Cardiac muscle cell (in vitro differentiated cells and primary cell): ENCODE results near the gene CXXC1. TPM values are rescaled to one million over a fixed set of nuclear protein-coding genes. Genes with fewer than 3 reads are reported as not detected.
A peak's percentile ranks its signal among the peaks of the same experiment; 100 is the strongest.

Experiments used
- DNase-seq, 2 donors: peaks; one replicate each; pipeline versions ENCODE4 v3.0.0 to v3.0.0-alpha.2; 2010 to 2017; ENCODE audit warnings: low read depth in 1 of 2, low spot score in 1 of 2
- H3K27ac ChIP-seq: fragments of 200-600 bp; sonication (generic); 2 replicates; pipeline ENCODE4 v1.5.1; 2016
- H3K27me3 ChIP-seq: fragments of 200-600 bp; sonication (generic); 2 replicates; pipeline ENCODE4 v1.6.0; 2016; ENCODE audit warnings: control low read depth
- H3K36me3 ChIP-seq: fragments of 200-600 bp; sonication (generic); 2 replicates; pipeline ENCODE4 v1.5.1; 2016; ENCODE audit warnings: control low read depth
- H3K4me1 ChIP-seq: fragments of 200-600 bp; sonication (generic); 2 replicates; pipeline ENCODE4 v1.8.1; 2017; ENCODE audit warnings: low read depth, mild to moderate bottlenecking, mixed run types
- H3K4me3 ChIP-seq: fragments of 200-600 bp; sonication (generic); 2 replicates; pipeline ENCODE4 v1.5.1; 2016; ENCODE audit warnings: mild to moderate bottlenecking
- H3K9me3 ChIP-seq: fragments of 200-600 bp; sonication (generic); 2 replicates; pipeline ENCODE4 v1.5.1; 2017; ENCODE audit warnings: low read depth, mild to moderate bottlenecking, control low read depth
- polyA plus RNA-seq: library from polyadenylated mRNA; unstranded; fragments of >200 nt; fragmentation: Nextera tagmentation; extraction: Ambion mirVana; gene quantifications from 2 replicates; pipeline ENCODE4 v1.2.1, GENCODE V29; 2016
- total RNA-seq: library from RNA; depleted of rRNA; stranded (reverse); fragments of >200 nt; gene quantifications from 2 replicates; pipeline ENCODE4 v1.2.3, GENCODE V29; 2016
- TF ChIP-seq, protein P1 (sequence below): IDR thresholded peaks from 2 replicates; pipeline ENCODE4 v1.5.1; 2012; ENCODE audit warnings: low read depth, mild to moderate bottlenecking, low read length

Gene CXXC1
- total and polyA plus RNA-seq, 2 experiments from 2014 or later, result 89.1 to 95.6 TPM

DNA sequence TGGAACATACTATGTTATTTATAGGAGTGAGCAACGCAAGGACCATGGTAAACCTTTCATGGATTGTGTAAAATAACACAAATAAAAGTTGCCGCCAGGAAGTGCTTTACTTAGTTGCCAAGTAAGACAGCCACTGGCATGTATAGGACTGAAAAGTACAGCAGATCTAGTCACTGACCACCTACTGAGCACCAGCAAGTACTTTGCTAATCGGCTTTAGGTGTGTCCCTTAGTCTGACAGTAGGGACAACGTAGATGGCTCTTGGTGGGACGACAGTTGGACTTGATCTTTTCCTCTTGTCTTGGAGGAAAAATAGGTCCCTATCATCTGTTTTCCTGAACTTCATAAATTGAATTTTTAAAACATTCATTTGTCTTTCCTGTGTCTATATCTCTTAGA is 13.6 kb upstream of the CXXC1 start:
- Histone ChIP-seq H3K4me1 (peaks cover 8% of the 10 kb centered on the region), H3K27me3 (no peaks in the 10 kb centered on the region), H3K4me3 (no peak overlapping the region), H3K27ac (no peak overlapping the region), H3K36me3 (no peaks in the 10 kb centered on the region), H3K9me3 (no peaks in the 10 kb centered on the region)
- no peak for DNase-seq
- TF ChIP-seq, protein P1, sequence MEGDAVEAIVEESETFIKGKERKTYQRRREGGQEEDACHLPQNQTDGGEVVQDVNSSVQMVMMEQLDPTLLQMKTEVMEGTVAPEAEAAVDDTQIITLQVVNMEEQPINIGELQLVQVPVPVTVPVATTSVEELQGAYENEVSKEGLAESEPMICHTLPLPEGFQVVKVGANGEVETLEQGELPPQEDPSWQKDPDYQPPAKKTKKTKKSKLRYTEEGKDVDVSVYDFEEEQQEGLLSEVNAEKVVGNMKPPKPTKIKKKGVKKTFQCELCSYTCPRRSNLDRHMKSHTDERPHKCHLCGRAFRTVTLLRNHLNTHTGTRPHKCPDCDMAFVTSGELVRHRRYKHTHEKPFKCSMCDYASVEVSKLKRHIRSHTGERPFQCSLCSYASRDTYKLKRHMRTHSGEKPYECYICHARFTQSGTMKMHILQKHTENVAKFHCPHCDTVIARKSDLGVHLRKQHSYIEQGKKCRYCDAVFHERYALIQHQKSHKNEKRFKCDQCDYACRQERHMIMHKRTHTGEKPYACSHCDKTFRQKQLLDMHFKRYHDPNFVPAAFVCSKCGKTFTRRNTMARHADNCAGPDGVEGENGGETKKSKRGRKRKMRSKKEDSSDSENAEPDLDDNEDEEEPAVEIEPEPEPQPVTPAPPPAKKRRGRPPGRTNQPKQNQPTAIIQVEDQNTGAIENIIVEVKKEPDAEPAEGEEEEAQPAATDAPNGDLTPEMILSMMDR, result no peak

DNA sequence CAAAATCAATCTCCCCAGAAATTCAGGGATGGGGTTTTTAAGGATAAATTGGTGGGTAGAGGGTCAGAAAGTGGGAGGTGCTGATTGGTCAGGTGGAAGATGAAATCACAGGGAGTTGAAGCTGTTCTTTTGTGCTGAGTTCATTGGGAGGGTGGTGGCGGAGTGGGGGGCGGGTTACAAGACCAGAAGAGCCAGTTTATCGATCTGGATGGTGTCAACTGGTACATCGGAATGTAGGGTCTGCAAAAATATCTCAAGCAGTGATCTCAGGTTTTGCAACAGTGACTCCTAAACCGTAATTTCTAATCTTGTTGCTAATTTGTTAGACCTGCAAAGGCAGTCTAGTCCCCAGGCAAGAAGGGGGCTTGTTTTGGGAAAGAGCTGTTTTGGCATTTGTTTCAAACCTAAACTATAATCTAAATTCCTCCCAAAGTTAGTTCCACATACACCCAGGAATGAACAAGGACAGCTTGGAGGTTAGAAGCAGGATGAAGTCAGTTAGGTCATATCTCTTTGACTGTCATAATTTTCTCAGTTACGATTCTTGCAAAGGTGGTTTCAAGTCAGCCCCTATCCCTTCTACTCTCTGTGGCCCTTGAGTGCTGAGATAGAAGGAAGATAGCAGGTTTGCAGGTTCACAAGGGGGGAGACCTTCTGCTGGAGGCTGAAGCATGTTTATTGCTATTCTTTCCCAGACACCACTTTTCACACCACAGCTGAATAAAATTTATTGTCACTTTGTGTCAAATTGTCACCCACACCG is 12.3 kb upstream of the CXXC1 start:
- Histone ChIP-seq H3K9me3 (no peaks in the 10 kb centered on the region), H3K36me3 (no peaks in the 10 kb centered on the region), H3K4me3 (no peak overlapping the region), H3K27ac (no peak overlapping the region), H3K4me1 (peaks cover 8% of the 10 kb centered on the region), H3K27me3 (no peaks in the 10 kb centered on the region)
- TF ChIP-seq, protein P1, result no peak
- no peak for DNase-seq

DNA sequence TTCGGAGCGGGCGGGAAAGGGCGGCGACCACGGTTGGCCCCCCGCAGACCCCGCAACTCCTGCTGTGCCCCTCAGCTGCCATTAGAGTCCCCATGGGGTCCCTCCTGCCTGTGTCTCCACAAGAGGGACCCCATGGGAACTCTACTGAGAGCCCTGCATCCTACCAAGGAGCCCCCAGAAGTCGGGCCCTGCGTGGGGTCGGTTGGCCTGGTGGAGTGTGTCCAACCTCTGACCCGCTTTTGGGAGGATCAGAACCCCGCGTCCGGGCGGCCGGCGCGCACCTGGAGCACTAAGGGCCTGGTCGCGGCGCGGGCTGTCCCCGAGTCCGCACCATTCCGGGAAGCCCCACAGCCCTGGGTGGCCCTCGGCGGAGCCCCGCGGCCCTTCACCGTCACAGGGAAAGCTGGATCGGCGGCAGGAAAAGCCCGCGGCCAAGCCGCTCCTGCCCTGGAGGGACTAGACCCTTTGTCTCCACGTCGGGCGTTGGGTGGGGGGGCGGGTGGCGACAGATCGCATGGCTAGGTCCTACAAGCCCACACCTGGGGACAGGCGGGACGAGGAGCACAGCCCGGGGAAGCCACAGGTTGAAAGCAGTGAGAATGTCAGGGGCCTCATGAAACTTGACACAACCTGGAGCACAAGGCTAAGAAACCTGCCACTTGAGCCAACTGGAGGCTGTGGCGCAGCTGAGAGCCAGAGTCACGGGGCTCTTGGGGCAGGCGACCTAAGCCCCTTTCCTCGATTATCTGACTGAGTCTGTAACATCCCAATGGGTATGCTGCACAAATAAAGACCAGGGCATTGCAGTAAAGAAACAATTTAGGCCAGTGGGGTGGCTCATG is 11.2 kb upstream of the CXXC1 start:
- TF ChIP-seq, protein P1, result no peak
- no peak overlapping the region for H3K27ac ChIP-seq
- peaks cover 8% of the 10 kb centered on the region for H3K4me1 ChIP-seq
- no peaks in the 10 kb centered on the region for H3K27me3 ChIP-seq
- DNase-seq, result no peak
- H3K36me3 ChIP-seq, result no peaks in the 10 kb centered on the region
- no peak overlapping the region for H3K4me3 ChIP-seq
- H3K9me3 ChIP-seq, result no peaks in the 10 kb centered on the region

DNA sequence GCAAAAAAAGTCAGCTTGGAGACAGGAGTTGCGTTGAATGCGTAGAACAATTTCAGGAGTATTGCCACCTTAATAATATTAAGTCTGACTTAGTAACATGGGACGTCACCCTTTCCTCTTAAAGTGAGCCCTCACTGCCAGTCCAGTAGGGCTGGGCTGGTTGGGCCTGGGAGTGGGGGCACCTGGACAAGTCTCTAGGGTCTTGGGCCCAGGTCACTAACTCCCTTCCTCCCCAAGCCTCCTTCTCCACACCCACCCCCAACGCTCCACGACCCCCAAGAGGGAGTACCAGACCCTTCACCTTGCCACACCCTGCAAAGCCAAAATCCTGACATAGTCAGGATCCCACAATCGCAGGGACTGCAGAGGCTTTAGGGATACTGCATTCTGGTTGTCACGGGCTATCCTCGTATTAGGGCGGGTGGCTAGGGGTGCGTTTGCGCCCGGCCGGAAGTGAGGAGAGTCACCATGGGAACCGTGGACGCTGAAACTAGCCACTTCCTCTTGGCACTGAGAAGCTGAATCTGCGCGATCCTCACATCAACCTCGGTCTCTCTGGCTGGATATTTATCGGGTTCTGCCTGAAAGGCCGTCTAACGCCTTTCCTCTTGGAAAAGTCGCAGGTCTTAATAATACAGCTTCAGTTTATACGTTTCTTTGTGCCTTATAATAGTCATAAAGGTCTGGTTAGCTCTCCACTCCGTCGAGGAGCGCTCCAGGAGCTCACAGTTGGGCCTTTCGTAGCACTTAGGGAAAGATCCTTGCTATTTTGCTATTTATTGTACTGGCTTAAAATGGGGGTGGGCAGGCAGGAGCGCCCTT is 10.3 kb upstream of the CXXC1 start:
- H3K27ac ChIP-seq, result no peak overlapping the region

DNA sequence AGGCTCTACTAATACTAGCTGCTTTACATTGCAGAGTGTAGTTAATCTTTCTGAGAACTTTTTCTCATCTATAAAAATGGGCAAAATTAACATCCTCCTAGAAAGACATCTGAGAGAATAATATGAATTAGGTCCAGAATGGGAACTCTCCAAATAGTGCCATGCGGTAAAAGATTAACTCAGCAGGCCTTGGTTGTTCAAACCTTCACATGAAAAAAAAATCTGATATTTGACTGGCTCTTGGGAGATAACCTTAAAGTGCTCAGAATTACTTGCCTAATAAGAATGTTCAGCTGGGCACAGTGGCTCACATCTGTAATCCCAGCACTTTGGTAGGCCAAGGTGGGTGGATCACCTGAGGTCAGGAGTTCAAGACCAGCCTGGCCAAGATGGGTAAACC is 5.5 kb upstream of the CXXC1 start:
- H3K36me3 ChIP-seq, result no peaks in the 10 kb centered on the region
- H3K4me3 ChIP-seq, result no peak overlapping the region
- no peaks in the 10 kb centered on the region for H3K4me1 ChIP-seq
- H3K9me3 ChIP-seq, result no peaks in the 10 kb centered on the region
- no peak overlapping the region for H3K27ac ChIP-seq
- DNase-seq, result no peak
- no peaks in the 10 kb centered on the region for H3K27me3 ChIP-seq
- TF ChIP-seq, protein P1, result no peak

More for the DNA sequence above, 10.3 kb upstream of the CXXC1 start:
- H3K9me3 ChIP-seq, result no peaks in the 10 kb centered on the region
- DNase-seq, result peak; percentile 19 to 90
- no peaks in the 10 kb centered on the region for H3K36me3 ChIP-seq
- H3K4me1 ChIP-seq, result peaks cover 8% of the 10 kb centered on the region
- no peaks in the 10 kb centered on the region for H3K27me3 ChIP-seq
- TF ChIP-seq, protein P1, result no peak
- H3K4me3 ChIP-seq, result no peak overlapping the region
